ENCODE data around the gene USP47. TPM values are rescaled to one million over a fixed set of nuclear protein-coding genes. Genes with fewer than 3 reads are reported as not detected.
A peak's percentile ranks its signal among the peaks of the same experiment; 100 is the strongest.

Gene USP47
- total RNA-seq, 1 experiment from 2014 or later: 45.2 TPM

GRCh38 chr11:11979488-11980117 lies 137.8 kb downstream of the USP47 start:
- DNase-seq (peak; percentile 13), ATAC-seq (no peak)
- Histone ChIP-seq H3K4me1 (ENCODE audit: insufficient read depth, low read length) (peaks cover 71% of the 10 kb centered on the region), H3K27ac (ENCODE audit: low read length) (peak overlapping the region; percentile 11; the same call in 1 of the 2 replicates), H3K9ac (ENCODE audit: low read length) (no peak overlapping the region), H2AFZ (ENCODE audit: low read length) (no peak overlapping the region), H4K20me1 (ENCODE audit: low read length) (no peaks in the 10 kb centered on the region), H3K4me2 (ENCODE audit: low read length) (no peak overlapping the region), H3F3A (ENCODE audit: low read length, unreplicated experiment) (no peaks in the 10 kb centered on the region), H3K27me3 (ENCODE audit: low read length) (no peaks in the 10 kb centered on the region), H3K9me3 (ENCODE audit: low read length) (no peaks in the 10 kb centered on the region), H3K4me3 (ENCODE audit: low read length) (no peak overlapping the region), H3K9me2 (replicated peaks; ENCODE audit: low read length) (no peaks in the 10 kb centered on the region), H3K79me2 (ENCODE audit: low read length) (no peaks in the 10 kb centered on the region), H3K36me3 (ENCODE audit: low read depth, low read length) (no peaks in the 10 kb centered on the region)
- no TSS peak for BruUV-seq (replicated peaks)
- TF ChIP-seq, protein P1, sequence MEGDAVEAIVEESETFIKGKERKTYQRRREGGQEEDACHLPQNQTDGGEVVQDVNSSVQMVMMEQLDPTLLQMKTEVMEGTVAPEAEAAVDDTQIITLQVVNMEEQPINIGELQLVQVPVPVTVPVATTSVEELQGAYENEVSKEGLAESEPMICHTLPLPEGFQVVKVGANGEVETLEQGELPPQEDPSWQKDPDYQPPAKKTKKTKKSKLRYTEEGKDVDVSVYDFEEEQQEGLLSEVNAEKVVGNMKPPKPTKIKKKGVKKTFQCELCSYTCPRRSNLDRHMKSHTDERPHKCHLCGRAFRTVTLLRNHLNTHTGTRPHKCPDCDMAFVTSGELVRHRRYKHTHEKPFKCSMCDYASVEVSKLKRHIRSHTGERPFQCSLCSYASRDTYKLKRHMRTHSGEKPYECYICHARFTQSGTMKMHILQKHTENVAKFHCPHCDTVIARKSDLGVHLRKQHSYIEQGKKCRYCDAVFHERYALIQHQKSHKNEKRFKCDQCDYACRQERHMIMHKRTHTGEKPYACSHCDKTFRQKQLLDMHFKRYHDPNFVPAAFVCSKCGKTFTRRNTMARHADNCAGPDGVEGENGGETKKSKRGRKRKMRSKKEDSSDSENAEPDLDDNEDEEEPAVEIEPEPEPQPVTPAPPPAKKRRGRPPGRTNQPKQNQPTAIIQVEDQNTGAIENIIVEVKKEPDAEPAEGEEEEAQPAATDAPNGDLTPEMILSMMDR (conservative IDR thresholded peaks at IDR 0.05; ENCODE audit: low read depth, low read length): no peak
- TF ChIP-seq EZH2phosphoT487 (IDR thresholded peaks at IDR 0.05; ENCODE audit: borderline replicate concordance, low read length) (no peak), EZH2 (IDR thresholded peaks at IDR 0.05; ENCODE audit: low read length, unreplicated experiment) (no peak)
- CTCF ChIA-PET: interaction anchor here (0.9 kb wide), 1 partner anchor 9 kb away, joined by 4 read pairs; no protein-coding TSS in a partner anchor
- POLR2A ChIA-PET (ENCODE audit: unreplicated experiment): no interaction called here
- intact Hi-C loops (cut with micrococcal nuclease): no loop called here

- Histone ChIP-seq H4K20me1 (ENCODE audit: low read length) (no peaks in the 10 kb centered on the region), H3K9me2 (replicated peaks; ENCODE audit: low read length) (no peaks in the 10 kb centered on the region), H3K79me2 (ENCODE audit: low read length) (no peaks in the 10 kb centered on the region), H3K4me1 (ENCODE audit: insufficient read depth, low read length) (peaks cover 69% of the 10 kb centered on the region), H3K27me3 (ENCODE audit: low read length) (no peaks in the 10 kb centered on the region), H3K9me3 (ENCODE audit: low read length) (no peaks in the 10 kb centered on the region), H3K4me2 (ENCODE audit: low read length) (no peak overlapping the region), H3F3A (ENCODE audit: low read length, unreplicated experiment) (no peaks in the 10 kb centered on the region), H3K27ac (ENCODE audit: low read length) (peak overlapping the region; percentile 11; the same call in 1 of the 2 replicates), H3K4me3 (ENCODE audit: low read length) (no peak overlapping the region), H3K9ac (ENCODE audit: low read length) (no peak overlapping the region), H3K36me3 (ENCODE audit: low read depth, low read length) (no peaks in the 10 kb centered on the region), H2AFZ (ENCODE audit: low read length) (no peak overlapping the region)
- BruUV-seq (replicated peaks): no TSS peak
- POLR2A ChIA-PET (ENCODE audit: unreplicated experiment): no interaction called here
- DNase-seq (no peak), ATAC-seq (no peak)
- intact Hi-C loops (cut with micrococcal nuclease): no loop called here
- CTCF ChIA-PET: interaction anchor here (0.9 kb wide), 1 partner anchor 8 kb away, joined by 4 read pairs; no protein-coding TSS in a partner anchor
- TF ChIP-seq, protein P1 (conservative IDR thresholded peaks at IDR 0.05; ENCODE audit: low read depth, low read length): no peak
- TF ChIP-seq EZH2 (IDR thresholded peaks at IDR 0.05; ENCODE audit: low read length, unreplicated experiment) (no peak), EZH2phosphoT487 (IDR thresholded peaks at IDR 0.05; ENCODE audit: borderline replicate concordance, low read length) (no peak)
Measured at GRCh38 chr11:11980200-11980599, 138.4 kb downstream of the USP47 start.

GRCh38 chr11:11980841-11981308 lies 139.1 kb downstream of the USP47 start:
- ChIA-PET POLR2A (ENCODE audit: unreplicated experiment) (no interaction called here), CTCF (no interaction called here)
- Histone ChIP-seq H3K4me1 (ENCODE audit: insufficient read depth, low read length) (peaks cover 67% of the 10 kb centered on the region), H3F3A (ENCODE audit: low read length, unreplicated experiment) (no peaks in the 10 kb centered on the region), H3K79me2 (ENCODE audit: low read length) (no peaks in the 10 kb centered on the region), H3K27ac (ENCODE audit: low read length) (no peak overlapping the region), H3K9me2 (replicated peaks; ENCODE audit: low read length) (no peaks in the 10 kb centered on the region), H3K36me3 (ENCODE audit: low read depth, low read length) (no peaks in the 10 kb centered on the region), H3K9ac (ENCODE audit: low read length) (no peak overlapping the region), H3K9me3 (ENCODE audit: low read length) (no peaks in the 10 kb centered on the region), H3K4me3 (ENCODE audit: low read length) (no peak overlapping the region), H2AFZ (ENCODE audit: low read length) (no peak overlapping the region), H3K4me2 (ENCODE audit: low read length) (no peak overlapping the region), H3K27me3 (ENCODE audit: low read length) (no peaks in the 10 kb centered on the region), H4K20me1 (ENCODE audit: low read length) (no peaks in the 10 kb centered on the region)
- intact Hi-C loops (cut with micrococcal nuclease): no loop called here
- no peak for DNase-seq
- no TSS peak for BruUV-seq (replicated peaks)
- no peak for TF ChIP-seq EZH2phosphoT487 (IDR thresholded peaks at IDR 0.05; ENCODE audit: borderline replicate concordance, low read length)
- no peak for TF ChIP-seq EZH2 (IDR thresholded peaks at IDR 0.05; ENCODE audit: low read length, unreplicated experiment)
- TF ChIP-seq, protein P1 (conservative IDR thresholded peaks at IDR 0.05; ENCODE audit: low read depth, low read length): no peak
- no peak for ATAC-seq

All from PC-3 (cell line).